ENCODE results near the gene MUS81. TPM values are rescaled to one million over a fixed set of nuclear protein-coding genes. Genes with fewer than 3 reads are reported as not detected.

Gene MUS81
- total and polyA plus RNA-seq, 2 of the 4 experiments (the other 2 are of a cell fraction): 23.7 to 47.9 TPM

DNA sequence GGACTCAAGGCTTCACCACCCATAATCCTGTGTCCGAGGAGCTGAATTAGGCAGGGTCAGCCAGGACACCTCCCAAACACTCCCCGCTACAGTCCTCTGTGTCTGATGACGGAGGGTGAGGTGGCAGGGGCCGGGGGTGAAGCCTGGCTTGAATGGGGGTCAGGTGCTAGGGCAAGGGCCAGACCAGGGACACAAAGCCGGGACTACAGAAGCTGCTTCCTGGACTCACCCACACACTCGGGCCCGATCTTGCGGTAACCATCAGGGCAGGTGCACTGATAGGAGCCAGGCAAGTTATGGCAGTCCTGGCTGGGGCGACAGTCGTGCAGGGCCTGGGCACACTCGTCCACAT lies 10.1 kb downstream of the MUS81 start:
- peaks cover 14% of the 10 kb centered on the region for H3K4me1 ChIP-seq (ENCODE audit: control insufficient read depth, insufficient read depth, low read length)
- H3K18ac ChIP-seq (ENCODE audit: low read depth, low read length): no peak overlapping the region
- peaks cover 56% of the 10 kb centered on the region for H3K36me3 ChIP-seq (ENCODE audit: control insufficient read depth, insufficient read depth, low read length)
- H4K20me1 ChIP-seq (ENCODE audit: insufficient read depth, low read length): peaks cover 42% of the 10 kb centered on the region
- H3K14ac ChIP-seq (replicated peaks; ENCODE audit: low read depth, low read length): no peak overlapping the region
- H2BK120ac ChIP-seq (ENCODE audit: low read depth, low read length): no peak overlapping the region
- H3K23ac ChIP-seq (ENCODE audit: low read depth, low read length): peak overlapping the region; percentile 93; the same call in 1 of the 2 replicates
- no peak overlapping the region for H2AFZ ChIP-seq (replicated peaks; ENCODE audit: low read length, poor library complexity)
- BruUV-seq (replicated peaks): no TSS peak
- H4K5ac ChIP-seq (ENCODE audit: low read depth, low read length): no peak overlapping the region
- H3K9me3 ChIP-seq (ENCODE audit: control insufficient read depth, insufficient read depth, low read length): no peaks in the 10 kb centered on the region
- H3K9me1 ChIP-seq (ENCODE audit: insufficient read depth, low read length): 0 out of 2 replicates have a peak, but pooled peaks cover 5% of the 10 kb centered on the region
- no peak overlapping the region for H2BK20ac ChIP-seq (ENCODE audit: low read depth, low read length)
- no peak overlapping the region for H2BK5ac ChIP-seq (ENCODE audit: low read depth, low read length, poor library complexity, severe bottlenecking)
- H2AK5ac ChIP-seq (ENCODE audit: low read depth, low read length): no peak overlapping the region
- H3K56ac ChIP-seq (ENCODE audit: extremely low read depth, insufficient read depth, low read length): no peak overlapping the region
- no peak overlapping the region for H3K4me3 ChIP-seq (ENCODE audit: insufficient read depth, low read depth, low read length)
- H2BK15ac ChIP-seq (ENCODE audit: low read depth, low read length): no peak overlapping the region
- dilution Hi-C loops (cut with HindIII; ENCODE audit: low sequenced_read_pairs, unreplicated experiment) (no loop called here), in situ Hi-C loops (cut with MboI; ENCODE audit: low sequenced_read_pairs) (no loop called here), intact Hi-C loops (cut with micrococcal nuclease) (no loop called here)
- no peak overlapping the region for H3K4me2 ChIP-seq (ENCODE audit: low read depth, low read length)
- H3K79me1 ChIP-seq (ENCODE audit: low read depth in 1 of 2, low read length in 2 of 2): peaks cover 18 to 64% of the 10 kb centered on the region in 2 experiments
- no peaks in the 10 kb centered on the region for H3K27me3 ChIP-seq (ENCODE audit: control insufficient read depth, insufficient read depth, low read length)
- peak overlapping the region; percentile 22 for H2AK9ac ChIP-seq (replicated peaks; ENCODE audit: low read depth, low read length, poor library complexity)
- DNase-seq (no peak), ATAC-seq (ENCODE audit: low read depth) (no peak)
- no peak overlapping the region; the same call in 1 of the 2 replicates for H3K9ac ChIP-seq (ENCODE audit: low read depth, low read length)
- peak overlapping the region; percentile 10; the same call in 1 of the 2 replicates for H3K27ac ChIP-seq (ENCODE audit: insufficient read depth, low read length)
- TF ChIP-seq RFX5 (IDR thresholded peaks at IDR 0.05; ENCODE audit: low read depth, low read length) (no peak), RCOR1 (IDR thresholded peaks at IDR 0.05; ENCODE audit: insufficient replicate concordance, low read length) (no peak), MXI1 (IDR thresholded peaks at IDR 0.05; ENCODE audit: borderline replicate concordance, low read depth, low read length) (no peak), SMC3 (IDR thresholded peaks at IDR 0.05; ENCODE audit: low read depth, low read length) (no peak), CEBPB (IDR thresholded peaks at IDR 0.05; ENCODE audit: low read depth, low read length) (no peak), MAZ (IDR thresholded peaks at IDR 0.05; ENCODE audit: borderline replicate concordance, low read depth, low read length) (no peak), POLR2A (IDR thresholded peaks at IDR 0.05; ENCODE audit: low read depth, low read length) (no peak), MAFK (IDR thresholded peaks at IDR 0.05; ENCODE audit: low read depth, low read length) (no peak), RAD21 (IDR thresholded peaks at IDR 0.05; ENCODE audit: low read length) (no peak), BHLHE40 (IDR thresholded peaks at IDR 0.05; ENCODE audit: low read depth, low read length) (no peak), FOS (IDR thresholded peaks at IDR 0.05; ENCODE audit: low read depth, low read length) (no peak), CHD1 (IDR thresholded peaks at IDR 0.05; ENCODE audit: low read depth, low read length) (no peak), CTCF (conservative IDR thresholded peaks at IDR 0.05; ENCODE audit: low read depth, low read length) (no peak), NFE2L2 (IDR thresholded peaks at IDR 0.05; ENCODE audit: low read depth, low read length) (no peak)
- TF ChIP-seq, protein P1, sequence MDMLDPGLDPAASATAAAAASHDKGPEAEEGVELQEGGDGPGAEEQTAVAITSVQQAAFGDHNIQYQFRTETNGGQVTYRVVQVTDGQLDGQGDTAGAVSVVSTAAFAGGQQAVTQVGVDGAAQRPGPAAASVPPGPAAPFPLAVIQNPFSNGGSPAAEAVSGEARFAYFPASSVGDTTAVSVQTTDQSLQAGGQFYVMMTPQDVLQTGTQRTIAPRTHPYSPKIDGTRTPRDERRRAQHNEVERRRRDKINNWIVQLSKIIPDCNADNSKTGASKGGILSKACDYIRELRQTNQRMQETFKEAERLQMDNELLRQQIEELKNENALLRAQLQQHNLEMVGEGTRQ (IDR thresholded peaks at IDR 0.05; ENCODE audit: low read depth, low read length): no peak
- TF ChIP-seq, protein P2, sequence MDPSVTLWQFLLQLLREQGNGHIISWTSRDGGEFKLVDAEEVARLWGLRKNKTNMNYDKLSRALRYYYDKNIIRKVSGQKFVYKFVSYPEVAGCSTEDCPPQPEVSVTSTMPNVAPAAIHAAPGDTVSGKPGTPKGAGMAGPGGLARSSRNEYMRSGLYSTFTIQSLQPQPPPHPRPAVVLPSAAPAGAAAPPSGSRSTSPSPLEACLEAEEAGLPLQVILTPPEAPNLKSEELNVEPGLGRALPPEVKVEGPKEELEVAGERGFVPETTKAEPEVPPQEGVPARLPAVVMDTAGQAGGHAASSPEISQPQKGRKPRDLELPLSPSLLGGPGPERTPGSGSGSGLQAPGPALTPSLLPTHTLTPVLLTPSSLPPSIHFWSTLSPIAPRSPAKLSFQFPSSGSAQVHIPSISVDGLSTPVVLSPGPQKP (IDR thresholded peaks at IDR 0.05; ENCODE audit: borderline replicate concordance, low read depth, low read length): no peak
- 85% methylated on average over 5 of the region's 11 CpGs; no CpG with 5 or more reads in 1 of the 2 experiments for WGBS, 2 experiments (ENCODE audit: extremely low coverage in 2 of 2, insufficient read length in 1 of 2)
- H4K8ac ChIP-seq (ENCODE audit: low read depth in 2 of 2, low read length in 2 of 2): peak overlapping the region in 1 of 2 experiments; percentile 26; a peak in 1 of 4 replicates
- H3K4ac ChIP-seq (ENCODE audit: low read depth, low read length): no peak overlapping the region; the same call in 1 of the 2 replicates
- H4K91ac ChIP-seq (ENCODE audit: insufficient read depth, low read depth, low read length): no peak overlapping the region
- CTCF ChIA-PET: no interaction called here
- POLR2A ChIA-PET (ENCODE audit: unreplicated experiment): interaction anchor here (0.5 to 1.4 kb wide), 2 partner anchors 10 to 20 kb away, joined by 3 to 5 read pairs; partner anchors contain the start of gene CCDC85B

Measured in IMR-90 (cell line).